ENCODE data around the gene C20orf96. TPM values are rescaled to one million over a fixed set of nuclear protein-coding genes. Genes with fewer than 3 reads are reported as not detected.

C20orf96 gene
- polyA plus RNA-seq, 3 donors = 0.28 to 9.3 (median 0.88) TPM

- peak within 1 kb of the TSS in 6 of 7 donors; percentile 53 to 87 (median 83) for H3K27ac Mint-ChIP-seq
- peak; percentile 82 to 87 (median 84) for DNase-seq
- under 1% methylated on average over 106 of the region's 106 CpGs for WGBS (ENCODE audit: insufficient coverage)
- H3K9me3 Mint-ChIP-seq = peaks cover 0 to 6% (median 0%) of the 10 kb centered on the region in 7 donors
- intact Hi-C loops (cut with micrococcal nuclease) = no loop called here
- Histone ChIP-seq H4K20me1 (ENCODE audit: insufficient read depth, low read length) (no peaks in the 10 kb centered on the region), H3K9me3 (replicated peaks in 1 of 2; ENCODE audit: control insufficient read depth in 1 of 2, insufficient read depth in 1 of 2, low read length in 2 of 2) (no peaks in the 10 kb centered on the region), H3K9ac (ENCODE audit: insufficient read depth, low read length, poor library complexity, severe bottlenecking) (peak within 1 kb of the TSS; percentile 36), H3K4me1 (ENCODE audit: control insufficient read depth in 1 of 2, insufficient read depth in 2 of 2, low read length in 2 of 2) (peaks cover 38 to 46% of the 10 kb centered on the region in 2 donors), H3K4me3 (replicated peaks in 1 of 3; ENCODE audit: low read depth in 2 of 3, low read length in 3 of 3) (peak within 1 kb of the TSS; percentile 57 to 90 (median 64)), H3K4me2 (replicated peaks; ENCODE audit: extremely low read depth, low read length, poor library complexity, severe bottlenecking) (peak within 1 kb of the TSS; percentile 100), H3K27ac (ENCODE audit: low read depth in 1 of 2, low read length in 2 of 2) (peak within 1 kb of the TSS; percentile 31 to 38), H3K27me3 (ENCODE audit: control insufficient read depth in 2 of 2, insufficient read depth in 2 of 2, low read length in 2 of 2) (peaks cover 4 to 13% of the 10 kb centered on the region in 2 donors), H2AFZ (ENCODE audit: insufficient read depth, low read depth, low read length, poor library complexity, severe bottlenecking) (peak within 1 kb of the TSS; percentile 83), H3K36me3 (replicated peaks in 1 of 2; ENCODE audit: control insufficient read depth in 1 of 2, insufficient read depth in 2 of 2, low read length in 2 of 2) (no peaks in the 10 kb centered on the region), H3K79me2 (ENCODE audit: insufficient read depth, low read length) (no peaks in the 10 kb centered on the region)
- peak within 1 kb of the TSS; percentile 84 to 89 for H3K4me3 Mint-ChIP-seq
- H3K36me3 Mint-ChIP-seq = no peaks in the 10 kb centered on the region
- H3K4me1 Mint-ChIP-seq = peaks cover 38% of the 10 kb centered on the region
- no peak for TF ChIP-seq CTCF (IDR thresholded peaks at IDR 0.05)
- H3K27me3 Mint-ChIP-seq (ENCODE audit: low read depth in 3 of 3) = peaks cover 10 to 26% (median 18%) of the 10 kb centered on the region in 3 donors
These were observed 34.7 kb upstream of the C20orf96 start, which contains the start of gene SOX12 for GRCh38 chr20:325045-325888. TSS of gene SOX12 (plus strand) at chr20:325552. CDS start at chr20:325925, 373 bp downstream.

GRCh38 chr20:324177-325044, 33.9 kb upstream of the C20orf96 start:
- Mint-ChIP-seq H3K4me1 (peaks cover 31% of the 10 kb centered on the region), H3K27ac (peak overlapping the region in 6 of 7 donors; percentile 53 to 87 (median 83)), H3K36me3 (no peaks in the 10 kb centered on the region), H3K27me3 (ENCODE audit: low read depth in 3 of 3) (peaks cover 10 to 26% (median 18%) of the 10 kb centered on the region in 3 donors), H3K4me3 (peak overlapping the region; percentile 84 to 87), H3K9me3 (peaks cover 0 to 6% (median 0%) of the 10 kb centered on the region in 7 donors)
- no peaks in the 10 kb centered on the region for H3K79me2 ChIP-seq (ENCODE audit: insufficient read depth, low read length)
- peak; percentile 68 to 69 (median 69) for DNase-seq
- H3K4me3 ChIP-seq (replicated peaks in 1 of 3; ENCODE audit: low read depth in 2 of 3, low read length in 3 of 3) = peak overlapping the region; percentile 57 to 90 (median 58)
- H3K27ac ChIP-seq (ENCODE audit: low read depth in 1 of 2, low read length in 2 of 2) = peak overlapping the region; percentile 31 to 38
- peak overlapping the region; percentile 100 for H3K4me2 ChIP-seq (replicated peaks; ENCODE audit: extremely low read depth, low read length, poor library complexity, severe bottlenecking)
- H3K27me3 ChIP-seq (ENCODE audit: control insufficient read depth in 2 of 2, insufficient read depth in 2 of 2, low read length in 2 of 2) = peaks cover 4 to 13% of the 10 kb centered on the region in 2 donors
- H3K9me3 ChIP-seq (replicated peaks in 1 of 2; ENCODE audit: control insufficient read depth in 1 of 2, insufficient read depth in 1 of 2, low read length in 2 of 2) = no peaks in the 10 kb centered on the region
- TF ChIP-seq CTCF (IDR thresholded peaks at IDR 0.05) = peak; percentile 24
- WGBS (ENCODE audit: insufficient coverage) = 0% methylated on average over 46 of the region's 69 CpGs
- H2AFZ ChIP-seq (ENCODE audit: insufficient read depth, low read depth, low read length, poor library complexity, severe bottlenecking) = peak overlapping the region; percentile 79
- no peak overlapping the region for H3K9ac ChIP-seq (ENCODE audit: insufficient read depth, low read length, poor library complexity, severe bottlenecking)
- peaks cover 31 to 38% of the 10 kb centered on the region in 2 donors for H3K4me1 ChIP-seq (ENCODE audit: control insufficient read depth in 1 of 2, insufficient read depth in 2 of 2, low read length in 2 of 2)
- no peaks in the 10 kb centered on the region for H4K20me1 ChIP-seq (ENCODE audit: insufficient read depth, low read length)
- H3K36me3 ChIP-seq (replicated peaks in 1 of 2; ENCODE audit: control insufficient read depth in 1 of 2, insufficient read depth in 2 of 2, low read length in 2 of 2) = no peaks in the 10 kb centered on the region
- intact Hi-C loops (cut with micrococcal nuclease) = no loop called here
